T-helper 1 cell treated with Interleukin-12 subunit alpha and Interleukin-12 subunit beta and Interleukin-4 antibody, amounts not matched to agents 30 μg/mL and 1 μg/mL, for 36 hours (primary cell): Measurements from ENCODE around the gene URB1.
"Not testable (repeated sequence)": the region's sequence is repeated elsewhere in the genome, so short reads cannot be mapped to it uniquely, and the experiment has no call there.

Experiments used
- H3K27ac Mint-ChIP-seq: one replicate; pipeline ENCODE4 v1.8.0; 2021; ENCODE audit warnings: mild to moderate bottlenecking, mixed read lengths
- H3K27me3 Mint-ChIP-seq: one replicate; pipeline ENCODE4 v1.8.0; 2021; ENCODE audit warnings: low read depth, mixed read lengths
- H3K36me3 Mint-ChIP-seq: one replicate; pipeline ENCODE4 v1.8.0; 2021; ENCODE audit warnings: low read depth, mixed read lengths
- H3K4me1 Mint-ChIP-seq: one replicate; pipeline ENCODE4 v1.8.0; 2021; ENCODE audit warnings: low read depth, mixed read lengths
- H3K4me3 Mint-ChIP-seq: one replicate; pipeline ENCODE4 v1.8.0; 2021; ENCODE audit warnings: mild to moderate bottlenecking, moderate library complexity, mixed read lengths
- H3K9me3 Mint-ChIP-seq: one replicate; pipeline ENCODE4 v1.8.0; 2021; ENCODE audit warnings: mixed read lengths

Gene URB1

GRCh38 chr21:32390537-32391224 is 2.1 kb downstream of the URB1 start:
- H3K27ac Mint-ChIP-seq, H3K36me3 Mint-ChIP-seq, H3K9me3 Mint-ChIP-seq, H3K27me3 Mint-ChIP-seq: not testable (repeated sequence)
- H3K4me3 Mint-ChIP-seq = peak overlapping the region; percentile 25
- peaks cover 36% of the 10 kb centered on the region for H3K4me1 Mint-ChIP-seq

GRCh38 chr21:32389337-32390015 is 3.3 kb downstream of the URB1 start:
- no peak overlapping the region for H3K27ac Mint-ChIP-seq
- H3K9me3 Mint-ChIP-seq = no peaks in the 10 kb centered on the region
- no peak overlapping the region for H3K4me3 Mint-ChIP-seq
- peaks cover 40% of the 10 kb centered on the region for H3K4me1 Mint-ChIP-seq
- H3K27me3 Mint-ChIP-seq = no peaks in the 10 kb centered on the region
- H3K36me3 Mint-ChIP-seq = peaks cover 10% of the 10 kb centered on the region

DNA sequence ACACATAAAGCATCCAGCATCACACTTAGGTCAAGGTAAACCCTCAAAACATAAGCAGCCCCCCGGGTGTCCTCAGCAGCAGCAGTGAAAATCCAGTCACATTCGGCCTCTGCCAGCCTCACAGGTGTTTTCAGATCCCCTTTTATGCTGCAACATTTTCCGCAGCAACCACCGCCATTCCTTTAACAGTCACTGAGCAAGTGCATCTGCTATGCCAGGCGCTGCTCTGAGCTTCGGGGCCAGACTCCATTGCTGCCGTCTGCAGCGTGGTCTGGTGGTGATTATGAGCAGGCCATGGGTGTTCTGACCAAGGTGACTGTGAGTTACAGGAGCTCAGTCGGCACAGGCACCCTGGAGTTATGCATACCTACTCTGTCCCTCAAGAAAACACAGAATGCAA is 4.5 kb downstream of the URB1 start:
- no peak overlapping the region for H3K27ac Mint-ChIP-seq
- H3K36me3 Mint-ChIP-seq = peaks cover 10% of the 10 kb centered on the region
- no peak overlapping the region for H3K4me3 Mint-ChIP-seq
- H3K4me1 Mint-ChIP-seq = peaks cover 30% of the 10 kb centered on the region
- H3K9me3 Mint-ChIP-seq = no peaks in the 10 kb centered on the region
- no peaks in the 10 kb centered on the region for H3K27me3 Mint-ChIP-seq

GRCh38 chr21:32387151-32387550 is 5.7 kb downstream of the URB1 start:
- H3K4me3 Mint-ChIP-seq = no peak overlapping the region
- H3K27me3 Mint-ChIP-seq = no peaks in the 10 kb centered on the region
- peaks cover 29% of the 10 kb centered on the region for H3K4me1 Mint-ChIP-seq
- peaks cover 15% of the 10 kb centered on the region for H3K36me3 Mint-ChIP-seq
- H3K27ac Mint-ChIP-seq = no peak overlapping the region
- no peaks in the 10 kb centered on the region for H3K9me3 Mint-ChIP-seq

DNA sequence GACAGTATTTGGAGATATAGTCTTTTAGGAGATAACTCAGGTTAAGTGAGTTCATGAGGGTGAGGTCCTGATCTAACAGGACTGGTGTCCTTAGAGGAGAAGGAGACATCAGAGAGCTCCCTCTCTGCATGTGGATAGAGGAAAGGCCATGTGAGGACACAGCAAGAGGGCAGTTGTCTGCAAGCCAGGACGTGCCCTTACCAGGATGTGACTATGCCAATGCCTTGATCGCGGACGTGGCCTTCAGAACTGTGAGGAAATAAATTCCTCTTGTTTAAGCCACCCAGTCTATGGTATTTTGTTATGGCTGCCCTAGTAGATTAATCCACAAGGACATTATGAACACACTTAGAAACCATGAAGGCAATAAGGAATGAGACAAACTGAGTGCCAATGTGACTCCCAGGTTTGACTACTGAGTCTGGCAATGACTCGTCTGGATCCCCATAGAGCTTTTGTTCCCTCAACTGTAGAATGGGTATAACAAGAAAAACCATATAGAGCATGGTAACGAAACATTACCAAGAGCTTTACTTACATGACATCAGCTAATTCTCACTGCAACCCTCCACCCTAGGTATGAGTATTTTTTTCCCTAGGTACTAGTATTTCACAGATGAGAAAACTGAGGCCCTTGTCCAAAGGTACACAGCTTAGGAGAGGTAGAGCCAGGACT is 6.5 kb downstream of the URB1 start:
- Mint-ChIP-seq H3K36me3 (peaks cover 15% of the 10 kb centered on the region), H3K27me3 (no peaks in the 10 kb centered on the region), H3K27ac (no peak overlapping the region), H3K9me3 (no peaks in the 10 kb centered on the region), H3K4me3 (no peak overlapping the region), H3K4me1 (peaks cover 27% of the 10 kb centered on the region)

DNA sequence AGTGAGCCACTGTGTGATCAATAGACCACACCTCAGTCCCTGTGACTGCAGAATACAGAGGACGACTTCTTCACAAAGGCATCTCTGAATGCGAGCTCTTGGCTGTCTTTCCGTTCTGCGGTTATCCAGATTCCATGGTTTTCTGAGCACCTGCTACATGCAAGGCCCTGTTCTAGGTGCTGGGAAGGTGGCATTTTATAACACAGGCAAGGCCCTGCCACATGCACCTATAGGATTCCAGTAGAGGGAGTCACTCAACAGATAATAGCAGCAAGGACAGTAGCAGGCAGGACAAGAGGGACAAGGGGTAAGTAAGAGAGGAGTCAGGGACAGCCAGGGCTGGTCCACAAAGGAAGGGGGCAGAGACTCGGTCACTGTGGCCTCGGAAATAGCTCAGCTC is 9.0 kb downstream of the URB1 start:
- peaks cover 18% of the 10 kb centered on the region for H3K36me3 Mint-ChIP-seq
- H3K4me3 Mint-ChIP-seq = no peak overlapping the region
- peaks cover 14% of the 10 kb centered on the region for H3K4me1 Mint-ChIP-seq
- no peaks in the 10 kb centered on the region for H3K27me3 Mint-ChIP-seq
- H3K9me3 Mint-ChIP-seq = no peaks in the 10 kb centered on the region
- no peak overlapping the region for H3K27ac Mint-ChIP-seq

DNA sequence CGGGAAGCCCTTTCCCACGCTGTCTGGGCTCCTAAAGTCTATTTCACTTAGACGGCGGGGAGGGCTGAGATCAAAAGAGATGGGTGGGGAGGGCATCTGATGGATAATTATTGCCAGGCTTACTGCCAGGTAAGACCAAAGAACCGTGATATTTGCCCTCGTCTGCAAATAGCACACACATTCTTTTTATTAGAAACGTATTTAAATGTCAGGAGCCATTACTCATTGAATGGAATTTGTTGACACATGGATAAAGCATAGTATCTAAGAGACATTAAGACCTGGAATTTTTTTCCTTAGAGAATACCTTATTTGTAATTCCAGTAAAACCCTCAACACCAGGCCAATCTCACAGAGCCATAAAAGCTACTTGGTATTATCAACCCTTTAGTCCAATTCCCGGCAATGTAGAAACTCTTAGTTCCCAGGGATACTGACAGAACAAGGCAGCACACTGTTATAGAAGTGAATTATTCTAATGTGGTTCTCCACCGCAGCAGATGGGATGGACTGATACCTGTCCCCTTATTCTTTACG is 10.6 kb downstream of the URB1 start:
- H3K4me1 Mint-ChIP-seq = peaks cover 6% of the 10 kb centered on the region
- H3K27me3 Mint-ChIP-seq = no peaks in the 10 kb centered on the region
- H3K9me3 Mint-ChIP-seq = no peaks in the 10 kb centered on the region
- no peak overlapping the region for H3K4me3 Mint-ChIP-seq
- no peak overlapping the region for H3K27ac Mint-ChIP-seq
- peaks cover 21% of the 10 kb centered on the region for H3K36me3 Mint-ChIP-seq

DNA sequence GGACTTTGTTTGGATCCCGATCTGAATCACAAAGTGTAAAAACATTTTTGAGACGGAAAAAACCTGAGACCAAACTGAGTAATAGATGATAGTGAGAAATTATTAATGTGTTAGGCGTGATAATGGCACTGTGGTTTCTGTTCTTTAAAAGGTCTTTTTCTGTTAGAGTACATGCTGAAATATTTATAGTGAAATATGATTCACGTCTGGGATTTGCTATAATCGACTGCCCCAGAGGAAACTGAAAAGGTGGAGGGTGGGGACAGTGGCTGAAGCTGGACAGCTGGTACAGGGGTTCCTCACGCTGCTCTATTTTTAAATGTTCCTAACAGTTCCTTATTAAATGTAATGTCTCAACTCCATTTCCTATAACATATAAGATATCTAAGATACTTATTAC is 11.2 kb downstream of the URB1 start:
- no peak overlapping the region for H3K4me3 Mint-ChIP-seq
- no peak overlapping the region for H3K27ac Mint-ChIP-seq
- no peaks in the 10 kb centered on the region for H3K9me3 Mint-ChIP-seq
- no peaks in the 10 kb centered on the region for H3K27me3 Mint-ChIP-seq
- H3K36me3 Mint-ChIP-seq = peaks cover 21% of the 10 kb centered on the region
- H3K4me1 Mint-ChIP-seq = peaks cover 4% of the 10 kb centered on the region

DNA sequence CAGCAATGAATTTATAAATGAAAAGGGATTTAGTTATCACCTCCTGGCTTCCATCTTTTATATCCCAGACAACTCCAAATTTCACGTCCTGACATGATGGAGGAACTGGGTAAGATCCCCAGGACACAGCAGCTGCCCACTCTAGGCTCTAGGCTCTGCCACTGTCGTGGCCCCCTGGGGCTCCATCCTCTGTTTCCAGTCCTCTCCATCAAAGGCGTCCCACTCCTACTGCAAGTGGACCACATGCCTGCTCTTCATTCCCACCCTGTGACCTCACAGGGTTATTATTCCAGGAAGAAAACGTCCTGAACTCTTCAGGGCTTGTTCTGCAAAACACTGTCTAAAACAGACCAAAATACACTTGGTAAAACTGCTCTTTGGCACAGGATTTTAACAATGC is 11.9 kb downstream of the URB1 start:
- no peaks in the 10 kb centered on the region for H3K9me3 Mint-ChIP-seq
- H3K4me1 Mint-ChIP-seq = peaks cover 4% of the 10 kb centered on the region
- H3K4me3 Mint-ChIP-seq = no peak overlapping the region
- peaks cover 21% of the 10 kb centered on the region for H3K36me3 Mint-ChIP-seq
- H3K27me3 Mint-ChIP-seq = no peaks in the 10 kb centered on the region
- no peak overlapping the region for H3K27ac Mint-ChIP-seq

DNA sequence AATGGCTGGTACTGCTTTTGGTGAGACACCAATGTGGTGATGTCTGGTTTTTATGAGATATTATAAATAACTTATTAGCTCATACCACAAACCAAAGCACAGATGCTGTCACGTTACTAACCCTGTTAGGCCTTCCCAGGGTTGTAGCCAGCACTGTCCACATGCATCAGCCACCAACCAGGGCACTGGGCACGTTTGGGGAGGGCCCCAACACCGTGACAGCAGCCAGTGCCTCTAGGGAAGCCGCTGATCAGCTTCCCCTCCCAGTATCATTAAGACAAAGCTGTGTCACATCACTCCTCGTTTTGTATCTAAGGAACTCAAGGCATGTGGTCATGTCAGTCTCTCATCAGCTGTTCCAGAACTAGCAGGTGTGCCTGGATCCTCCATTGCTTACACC is 13.9 kb downstream of the URB1 start:
- H3K4me3 Mint-ChIP-seq = no peak overlapping the region
- H3K9me3 Mint-ChIP-seq = no peaks in the 10 kb centered on the region
- no peaks in the 10 kb centered on the region for H3K4me1 Mint-ChIP-seq
- H3K27ac Mint-ChIP-seq = no peak overlapping the region
- no peaks in the 10 kb centered on the region for H3K27me3 Mint-ChIP-seq
- peaks cover 20% of the 10 kb centered on the region for H3K36me3 Mint-ChIP-seq

GRCh38 chr21:32377991-32378390 is 14.8 kb downstream of the URB1 start:
- Mint-ChIP-seq H3K27me3 (no peaks in the 10 kb centered on the region), H3K4me1 (no peaks in the 10 kb centered on the region), H3K27ac (no peak overlapping the region), H3K4me3 (no peak overlapping the region), H3K9me3 (no peaks in the 10 kb centered on the region), H3K36me3 (peaks cover 19% of the 10 kb centered on the region)

DNA sequence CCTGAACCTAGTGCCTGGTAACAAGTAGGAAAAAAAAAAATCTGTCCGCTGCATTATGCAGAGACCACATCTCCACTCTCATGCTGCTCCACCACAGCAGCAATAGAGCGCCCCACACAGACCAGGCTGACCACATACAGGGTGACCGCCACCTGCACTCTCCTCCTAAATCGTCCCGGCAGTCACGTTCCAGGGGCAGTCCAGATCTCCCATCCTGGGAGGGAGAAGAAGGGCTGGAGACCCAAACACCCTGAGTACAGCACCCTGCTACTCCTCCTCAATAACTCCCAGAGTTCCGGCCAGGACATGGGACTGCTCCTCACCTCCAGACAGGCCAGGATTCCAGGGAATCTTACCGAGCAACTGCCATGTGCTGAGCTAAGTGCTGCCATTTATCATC is 15.3 kb downstream of the URB1 start:
- Mint-ChIP-seq H3K4me3 (no peak overlapping the region), H3K27ac (no peak overlapping the region), H3K4me1 (no peaks in the 10 kb centered on the region), H3K27me3 (no peaks in the 10 kb centered on the region), H3K9me3 (no peaks in the 10 kb centered on the region), H3K36me3 (peaks cover 17% of the 10 kb centered on the region)

GRCh38 chr21:32372755-32373154 is 20.1 kb downstream of the URB1 start:
- Mint-ChIP-seq H3K4me1 (peaks cover 8% of the 10 kb centered on the region), H3K9me3 (no peaks in the 10 kb centered on the region), H3K27ac (no peak overlapping the region), H3K27me3 (no peaks in the 10 kb centered on the region), H3K4me3 (no peak overlapping the region), H3K36me3 (peaks cover 30% of the 10 kb centered on the region)

DNA sequence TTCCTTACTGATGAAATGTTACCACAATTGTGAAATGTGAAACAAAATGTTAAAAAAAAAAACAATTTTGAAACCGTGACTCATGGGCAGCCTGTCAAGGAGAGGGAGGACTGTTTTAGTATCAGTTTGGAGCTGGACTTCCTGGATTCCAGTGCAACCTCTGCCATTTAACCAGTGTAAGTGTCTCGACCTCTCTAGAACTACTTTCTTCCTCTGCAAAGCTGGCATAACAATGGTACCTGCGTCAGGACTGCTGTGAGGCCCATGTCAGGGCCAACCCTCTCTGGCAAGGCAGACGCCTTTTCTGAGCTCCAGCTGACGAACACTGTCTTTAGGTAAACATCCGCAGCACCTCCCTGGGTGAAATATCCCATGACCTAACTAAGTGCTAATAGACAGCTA is 20.9 kb downstream of the URB1 start:
- Mint-ChIP-seq H3K4me3 (no peak overlapping the region), H3K27me3 (no peaks in the 10 kb centered on the region), H3K9me3 (no peaks in the 10 kb centered on the region), H3K4me1 (peaks cover 8% of the 10 kb centered on the region), H3K27ac (no peak overlapping the region), H3K36me3 (peaks cover 32% of the 10 kb centered on the region)
